SK-N-SH (cell line): ENCODE data around the gene SUGT1. TPM values are rescaled to one million over a fixed set of nuclear protein-coding genes. Genes with fewer than 3 reads are reported as not detected.

Source experiments
- CTCF ChIA-PET: fragments of 300-600, 350-600 bp; formaldehyde crosslinking; extraction: SDS; loops from one replicate; lab custom pipeline; 2021; lab: Yijun Ruan, JAX
- POLR2A ChIA-PET: fragments of 350-600 bp; sonication (Branson Sonifier 250); formaldehyde crosslinking; extraction: SDS; loops from one replicate; lab custom pipeline; 2020; ENCODE audit warnings: antibody characterized with exemption, inconsistent platforms; lab: Yijun Ruan, JAX
- DNase-seq: peaks from one replicate; pipeline ENCODE4 v3.0.0; 2012
- H2AFZ ChIP-seq: fragments of 200-600 bp; sonication (generic); 2 replicates; pipeline ENCODE4 v1.8.1; 2016; ENCODE audit warnings: antibody characterized with exemption, mild to moderate bottlenecking, low read depth
- H3F3A ChIP-seq: fragments of 200-600 bp; sonication (generic); replicated peaks from 2 replicates; pipeline ENCODE3; 2016; ENCODE audit warnings: antibody characterized with exemption, mild to moderate bottlenecking; ENCODE audit not compliant: insufficient read depth
- H3K27ac ChIP-seq, 2 experiments: fragments of 200-500 bp in 1 of 2; fragments of 200-600 bp in 1 of 2; sonication (Bioruptor generic) in 1 of 2; sonication (generic), shearing (Covaris generic) in 1 of 2; 2 replicates each; pipeline versions ENCODE4 v1.5.1 to v1.6.1; 2014 to 2016; ENCODE audit warnings: low read depth in 2 of 2, inconsistent platforms in 1 of 2, low read length in 1 of 2, mild to moderate bottlenecking in 1 of 2, mixed read lengths in 1 of 2
- H3K27me3 ChIP-seq: fragments of 200-600 bp; sonication (generic), shearing (Covaris generic); 2 replicates; pipeline ENCODE4 v1.6.1; 2016; ENCODE audit warnings: mixed run types; ENCODE audit not compliant: insufficient read depth
- H3K36me3 ChIP-seq, 2 experiments: fragments of 200-500 bp in 1 of 2; fragments of 200-600 bp in 1 of 2; sonication (Bioruptor generic) in 1 of 2; sonication (generic) in 1 of 2; replicated peaks in 1 of 2; 2 replicates each; pipeline versions ENCODE3 to v1.5.1; 2014 to 2016; ENCODE audit warnings: low read length in 1 of 2, mild to moderate bottlenecking in 1 of 2; ENCODE audit not compliant: insufficient read depth in 2 of 2, control insufficient read depth in 1 of 2
- H3K4me1 ChIP-seq, 2 experiments: fragments of 200-500 bp in 1 of 2; fragments of 200-600 bp in 1 of 2; sonication (Bioruptor generic) in 1 of 2; sonication (generic), shearing (Covaris generic) in 1 of 2; 2 replicates each; pipeline versions ENCODE4 v1.5.1 to v1.6.1; 2014 to 2016; ENCODE audit warnings: low read depth in 1 of 2, low read length in 1 of 2, mixed run types in 1 of 2; ENCODE audit not compliant: insufficient read depth in 2 of 2, control insufficient read depth in 1 of 2
- H3K4me2 ChIP-seq: fragments of 200-600 bp; sonication (generic), shearing (Covaris generic); 2 replicates; pipeline ENCODE4 v1.6.1; 2017; ENCODE audit warnings: mixed run types
- H3K4me3 ChIP-seq, 2 experiments: fragments of 200-500 bp in 1 of 2; fragments of 200-600 bp in 1 of 2; sonication (Bioruptor generic) in 1 of 2; sonication (generic), shearing (Covaris generic) in 1 of 2; 2 replicates each; pipeline versions ENCODE4 v1.5.1 to v1.8.1; 2014 to 2016; ENCODE audit warnings: low read depth in 2 of 2, inconsistent platforms in 1 of 2, low read length in 1 of 2, mild to moderate bottlenecking in 1 of 2, mixed read lengths in 1 of 2, moderate library complexity in 1 of 2
- H3K79me2 ChIP-seq: fragments of 200-600 bp; sonication (generic); 2 replicates; pipeline ENCODE4 v1.8.1; 2017; ENCODE audit warnings: mild to moderate bottlenecking; ENCODE audit not compliant: insufficient read depth
- H3K9ac ChIP-seq: fragments of 200-600 bp; sonication (generic); 2 replicates; pipeline ENCODE4 v1.6.1; 2017; ENCODE audit warnings: mixed run types
- H3K9me2 ChIP-seq: fragments of 200-600 bp; sonication (generic); 2 replicates; pipeline ENCODE4 v1.6.1; 2017; ENCODE audit warnings: mixed run types
- H3K9me3 ChIP-seq: fragments of 200-600 bp; sonication (generic); 2 replicates; pipeline ENCODE4 v1.6.1; 2017; ENCODE audit warnings: mixed run types, mild to moderate bottlenecking, moderate library complexity
- H4K20me1 ChIP-seq: fragments of 200-600 bp; sonication (generic); 2 replicates; pipeline ENCODE4 v1.6.1; 2017; ENCODE audit warnings: mild to moderate bottlenecking, mixed run types; ENCODE audit not compliant: insufficient read depth
- CHD2 ChIP-seq: fragments of 150-350 bp; IDR thresholded peaks from 2 replicates; pipeline ENCODE4 v1.6.1; 2018; ENCODE audit warnings: low read length; ENCODE audit not compliant: partially characterized antibody
- CTCF ChIP-seq: fragments of 200-600 bp; sonication (generic); IDR thresholded peaks from 2 replicates; pipeline ENCODE4 v1.6.1; 2017; ENCODE audit warnings: antibody characterized with exemption, mild to moderate bottlenecking, moderate library complexity
- EP300 ChIP-seq, 2 experiments: IDR thresholded peaks; 2 replicates each; pipeline versions ENCODE4 v1.4.0 to v1.6.1; 2012; ENCODE audit warnings: borderline replicate concordance in 1 of 2, low read depth in 1 of 2, low read length in 1 of 2
- EZH2phosphoT487 ChIP-seq: fragments of 200-600 bp; sonication (generic); IDR thresholded peaks from 2 replicates; pipeline ENCODE4 v1.6.1; 2017; ENCODE audit warnings: low read depth, mixed run types, mild to moderate bottlenecking, antibody characterized with exemption, moderate library complexity, borderline replicate concordance
- FOSL2 ChIP-seq: IDR thresholded peaks from 2 replicates; pipeline ENCODE4 v1.4.0; 2012; ENCODE audit warnings: low read depth, mild to moderate bottlenecking, moderate library complexity, borderline replicate concordance
- FOXJ3 ChIP-seq: sonication (generic); formaldehyde crosslinking; IDR thresholded peaks from 2 replicates; pipeline ENCODE4 v1.5.1; 2020; ENCODE audit warnings: mild to moderate bottlenecking, missing genetic modification reagents
- FOXM1 ChIP-seq: IDR thresholded peaks from 2 replicates; pipeline ENCODE4 v1.4.0; 2012; ENCODE audit warnings: low read depth, mild to moderate bottlenecking
- IRF3 ChIP-seq: fragments of 150-350 bp; IDR thresholded peaks from 2 replicates; pipeline ENCODE4 v1.6.1; 2016; ENCODE audit warnings: mild to moderate bottlenecking, low read depth, low read length
- MXI1 ChIP-seq: IDR thresholded peaks from 2 replicates; pipeline ENCODE4 v1.6.1; 2012; ENCODE audit warnings: mild to moderate bottlenecking, low read depth, low read length, improper control_type of control experiment
- NFIC ChIP-seq: IDR thresholded peaks from 2 replicates; pipeline ENCODE4 v1.4.0; 2012; ENCODE audit warnings: borderline replicate concordance
- NRF1 ChIP-seq: IDR thresholded peaks from 2 replicates; pipeline ENCODE4 v1.6.1; 2012; ENCODE audit warnings: low read depth, mild to moderate bottlenecking, low read length
- PBX3 ChIP-seq: IDR thresholded peaks from 2 replicates; pipeline ENCODE4; 2012
- RAD21 ChIP-seq: IDR thresholded peaks from 2 replicates; pipeline ENCODE4 v1.6.1; 2012; ENCODE audit warnings: mild to moderate bottlenecking, low read length
- RCOR1 ChIP-seq: fragments of 150-350 bp; IDR thresholded peaks from 2 replicates; pipeline ENCODE4 v1.6.1; 2017; ENCODE audit warnings: antibody characterized with exemption, low read length
- RFX5 ChIP-seq: IDR thresholded peaks from 2 replicates; pipeline ENCODE4 v1.6.1; 2012; ENCODE audit warnings: mild to moderate bottlenecking, improper control_type of control experiment, low read length
- RXRA ChIP-seq: IDR thresholded peaks from 2 replicates; pipeline ENCODE4 v1.4.0; 2012; ENCODE audit warnings: low read depth, mild to moderate bottlenecking, borderline replicate concordance
- SIN3A ChIP-seq: IDR thresholded peaks from 2 replicates; pipeline ENCODE4 v1.6.1; 2012; ENCODE audit warnings: low read depth, mild to moderate bottlenecking, low read length, moderate library complexity, borderline replicate concordance
- TAF1 ChIP-seq: IDR thresholded peaks from 2 replicates; pipeline ENCODE4 v1.6.1; 2012; ENCODE audit warnings: low read depth, mild to moderate bottlenecking, low read length, moderate library complexity, borderline replicate concordance
- TCF12 ChIP-seq: IDR thresholded peaks from 2 replicates; pipeline ENCODE4 v1.4.0; 2012
- TEAD4 ChIP-seq: IDR thresholded peaks from 2 replicates; pipeline ENCODE4 v1.4.0; 2012; ENCODE audit warnings: mild to moderate bottlenecking, borderline replicate concordance; ENCODE audit not compliant: insufficient read depth
- USF1 ChIP-seq: IDR thresholded peaks from 2 replicates; pipeline ENCODE4 v1.4.0; 2012; ENCODE audit warnings: low read depth, borderline replicate concordance
- WGBS: methylation state at CpG from one replicate; pipeline ENCODE4 v1.1.6; 2017; ENCODE audit warnings: low lambda C conversion rate; 5-methylcytosine and 5-hydroxymethylcytosine counted together
- polyA plus RNA-seq, 3 experiments: library from polyadenylated mRNA; depleted of rRNA; stranded (reverse); fragments of >200 nt; gene quantifications; 2 replicates each; pipeline ENCODE4 v1.2.3, GENCODE V29; 2012

SUGT1 gene
- polyA plus RNA-seq, 1 of the 3 experiments (the other 2 are of a cell fraction): 18.6 TPM

- TF ChIP-seq SIN3A (no peak), FOXM1 (no peak), CTCF (no peak), TEAD4 (no peak), TCF12 (no peak)
Observed at GRCh38 chr13:52646967-52647366, 5.7 kb upstream of the SUGT1 start (continued).

GRCh38 chr13:52650731-52651130, 1.9 kb upstream of the SUGT1 start:
- peak overlapping the region; percentile 93 for H3K9ac ChIP-seq
- no peak for DNase-seq
- no peaks in the 10 kb centered on the region for H3K27me3 ChIP-seq
- POLR2A ChIA-PET: no interaction called here
- H2AFZ ChIP-seq: no peak overlapping the region
- H4K20me1 ChIP-seq: no peaks in the 10 kb centered on the region
- TF ChIP-seq NRF1 (no peak), RAD21 (no peak), FOXJ3 (CRISPR knock-in tag) (no peak), CHD2 (no peak), RXRA (no peak), EP300 (IDR thresholded peaks at IDR 0.05; ENCODE audit: borderline replicate concordance in 1 of 2, low read depth in 1 of 2, low read length in 1 of 2) (no peak), NFIC (no peak), IRF3 (no peak), MXI1 (no peak), RFX5 (no peak), FOSL2 (no peak), USF1 (no peak), TAF1 (no peak), CTCF (no peak), TCF12 (no peak), RCOR1 (no peak), PBX3 (no peak), TEAD4 (no peak), EZH2phosphoT487 (no peak)
- peak overlapping the region in 1 of 2 experiments; percentile 100; a peak in 2 of 4 replicates for H3K27ac ChIP-seq
- peaks cover 0 to 6% of the 10 kb centered on the region in 2 experiments; a peak in 2 of 4 replicates for H3K4me1 ChIP-seq
- H3F3A ChIP-seq: peaks cover 16% of the 10 kb centered on the region
- CTCF ChIA-PET: no interaction called here
- H3K9me2 ChIP-seq: no peaks in the 10 kb centered on the region
- H3K36me3 ChIP-seq: peaks cover 17% of the 10 kb centered on the region in 2 experiments
- no peaks in the 10 kb centered on the region for H3K9me3 ChIP-seq
- H3K4me3 ChIP-seq: peak overlapping the region; percentile 81 to 96
- peak overlapping the region; percentile 81 for H3K4me2 ChIP-seq
- 22% methylated on average over 2 of the region's 6 CpGs for WGBS
- H3K79me2 ChIP-seq: peaks cover 62% of the 10 kb centered on the region
